ENCODE results near the gene FAM185A.
A peak's percentile ranks its signal among the peaks of the same experiment; 100 is the strongest.
"Not testable (repeated sequence)": the region's sequence is repeated elsewhere in the genome, so short reads cannot be mapped to it uniquely, and the experiment has no call there.

The FAM185A gene

GRCh38 chr7:102748605-102749444 lies at the start of gene FAM185A:
Gene FAM185A (plus strand): TSS chr7:102748999. CDS start chr7:102749208, 209 bp downstream.
- peak; percentile 83 to 96 for DNase-seq (ENCODE audit: low read depth in 2 of 2)

- DNase-seq (ENCODE audit: low read depth in 2 of 2): not testable (repeated sequence)
Observed at GRCh38 chr7:102713011-102713690, 35.6 kb upstream of the FAM185A start.

- DNase-seq (ENCODE audit: low read depth in 2 of 2): not testable (repeated sequence)
Observed at GRCh38 chr7:102713691-102714080, 35.1 kb upstream of the FAM185A start.

- DNase-seq (ENCODE audit: low read depth in 2 of 2): not testable (repeated sequence)
Observed at GRCh38 chr7:102714774-102715522, 33.9 kb upstream of the FAM185A start.

- DNase-seq (ENCODE audit: low read depth in 2 of 2): not testable (repeated sequence)
Observed at GRCh38 chr7:102715718-102716117, 33.1 kb upstream of the FAM185A start.

- not testable (repeated sequence) for DNase-seq (ENCODE audit: low read depth in 2 of 2)
Observed at GRCh38 chr7:102718491-102718890, 30.3 kb upstream of the FAM185A start.

GRCh38 chr7:102726170-102726569 lies 22.6 kb upstream of the FAM185A start:
- not testable (repeated sequence) for DNase-seq (ENCODE audit: low read depth in 2 of 2)

- not testable (repeated sequence) for DNase-seq (ENCODE audit: low read depth in 2 of 2)
Observed at GRCh38 chr7:102729670-102730069, 19.1 kb upstream of the FAM185A start.

GRCh38 chr7:102730431-102730830 lies 18.4 kb upstream of the FAM185A start:
- not testable (repeated sequence) for DNase-seq (ENCODE audit: low read depth in 2 of 2)

GRCh38 chr7:102742002-102742771 lies 6.6 kb upstream of the FAM185A start:
- not testable (repeated sequence) for DNase-seq (ENCODE audit: low read depth in 2 of 2)

- not testable (repeated sequence) for DNase-seq (ENCODE audit: low read depth in 2 of 2)
Observed at GRCh38 chr7:102743861-102744260, 4.9 kb upstream of the FAM185A start.

- DNase-seq (ENCODE audit: low read depth in 2 of 2): not testable (repeated sequence)
Observed at GRCh38 chr7:102745494-102746288, 3.1 kb upstream of the FAM185A start.

GRCh38 chr7:102749445-102749786 lies 617 bp downstream of the FAM185A start:
- DNase-seq (ENCODE audit: low read depth in 2 of 2): not testable (repeated sequence)

GRCh38 chr7:102758227-102758626 lies 9.4 kb downstream of the FAM185A start:
- not testable (repeated sequence) for DNase-seq (ENCODE audit: low read depth in 2 of 2)

GRCh38 chr7:102759934-102760333 lies 11.1 kb downstream of the FAM185A start:
- DNase-seq (ENCODE audit: low read depth in 2 of 2): not testable (repeated sequence)

- DNase-seq (ENCODE audit: low read depth in 2 of 2): not testable (repeated sequence)
Observed at GRCh38 chr7:102761234-102761633, 12.4 kb downstream of the FAM185A start.

- DNase-seq (ENCODE audit: low read depth in 2 of 2): not testable (repeated sequence)
Observed at GRCh38 chr7:102763295-102763905, 14.6 kb downstream of the FAM185A start.

GRCh38 chr7:102769657-102770192 lies 20.9 kb downstream of the FAM185A start:
- DNase-seq (ENCODE audit: low read depth in 2 of 2): not testable (repeated sequence)

GRCh38 chr7:102770467-102770866 lies 21.7 kb downstream of the FAM185A start:
- not testable (repeated sequence) for DNase-seq (ENCODE audit: low read depth in 2 of 2)

GRCh38 chr7:102776217-102776616 lies 27.4 kb downstream of the FAM185A start:
- not testable (repeated sequence) for DNase-seq (ENCODE audit: low read depth in 2 of 2)
